ENCODE results near the gene TYW1. TPM values are rescaled to one million over a fixed set of nuclear protein-coding genes. Genes with fewer than 3 reads are reported as not detected.
"Not testable (repeated sequence)": the region's sequence is repeated elsewhere in the genome, so short reads cannot be mapped to it uniquely, and the experiment has no call there.

The TYW1 gene
- total RNA-seq, 1 experiment from 2014 or later = 15.3 TPM

- TF ChIP-seq OVOL2 (CRISPR knock-in tag; IDR thresholded peaks at IDR 0.05; ENCODE audit: borderline replicate concordance) = no peak
These were observed 25.9 kb downstream of the TYW1 start (continued) for GRCh38 chr7:67022511-67022910.

- POLR2A ChIA-PET; ATAC-seq; H3K4me1 Mint-ChIP-seq; CTCF ChIA-PET; H3K4me3 Mint-ChIP-seq; DNase-seq (ENCODE audit: low spot score); H3K27ac Mint-ChIP-seq; H3K27me3 Mint-ChIP-seq (ENCODE audit: low read depth): not testable (repeated sequence)
- H3K36me3 Mint-ChIP-seq = peaks cover 39% of the 10 kb centered on the region
- H3K9me3 Mint-ChIP-seq = peaks cover 10% of the 10 kb centered on the region
These were observed 28.8 kb downstream of the TYW1 start for GRCh38 chr7:67025459-67025858.

GRCh38 chr7:67031685-67032084 lies 35.1 kb downstream of the TYW1 start:
- peaks cover 39% of the 10 kb centered on the region for H3K36me3 Mint-ChIP-seq
- H3K27me3 Mint-ChIP-seq (ENCODE audit: low read depth); CTCF ChIA-PET: not testable (repeated sequence)

GRCh38 chr7:67033251-67033650 lies 36.6 kb downstream of the TYW1 start:
- H3K9me3 Mint-ChIP-seq = peaks cover 19% of the 10 kb centered on the region
- H3K4me3 Mint-ChIP-seq = no peak overlapping the region
- TF ChIP-seq ERG (CRISPR knock-in tag; IDR thresholded peaks at IDR 0.05) (no peak), SP1 (CRISPR knock-in tag; conservative IDR thresholded peaks at IDR 0.05) (no peak), SOX15 (CRISPR knock-in tag; IDR thresholded peaks at IDR 0.05) (no peak), TCF7 (CRISPR knock-in tag; IDR thresholded peaks at IDR 0.05; ENCODE audit: low read depth) (no peak), HMGA2 (CRISPR knock-in tag; IDR thresholded peaks at IDR 0.05) (no peak), IRF1 (CRISPR knock-in tag; IDR thresholded peaks at IDR 0.05) (no peak), OVOL2 (CRISPR knock-in tag; IDR thresholded peaks at IDR 0.05; ENCODE audit: borderline replicate concordance) (no peak), NFATC4 (CRISPR knock-in tag; IDR thresholded peaks at IDR 0.05) (no peak), ETV6 (CRISPR knock-in tag; IDR thresholded peaks at IDR 0.05) (no peak), ATF3 (CRISPR knock-in tag; conservative IDR thresholded peaks at IDR 0.05) (no peak), GABPB1 (CRISPR knock-in tag; IDR thresholded peaks at IDR 0.05) (no peak), E2F1 (CRISPR knock-in tag; IDR thresholded peaks at IDR 0.05) (no peak), ZNF263 (CRISPR knock-in tag; IDR thresholded peaks at IDR 0.05; ENCODE audit: low read depth) (no peak), ZNF423 (CRISPR knock-in tag; IDR thresholded peaks at IDR 0.05) (no peak), NR3C1 (CRISPR knock-in tag; conservative IDR thresholded peaks at IDR 0.05; ENCODE audit: low read depth) (no peak), CBFB (CRISPR knock-in tag; IDR thresholded peaks at IDR 0.05; ENCODE audit: low read depth) (no peak)
- ChIA-PET POLR2A (no interaction called here), CTCF (interaction anchor here (0.6 kb wide), 1 partner anchor 269 kb away, joined by 3 read pairs; no protein-coding TSS in a partner anchor)
- H3K36me3 Mint-ChIP-seq = peaks cover 36% of the 10 kb centered on the region
- H3K4me1 Mint-ChIP-seq = no peaks in the 10 kb centered on the region
- ATAC-seq = no peak
- H3K27me3 Mint-ChIP-seq (ENCODE audit: low read depth) = no peaks in the 10 kb centered on the region; the same call in 1 of the 2 replicates
- H3K27ac Mint-ChIP-seq = no peak overlapping the region
- DNase-seq (ENCODE audit: low spot score) = no peak

More at GRCh38 chr7:67031685-67032084, 35.1 kb downstream of the TYW1 start:
- POLR2A ChIA-PET; H3K4me3 Mint-ChIP-seq; ATAC-seq; H3K27ac Mint-ChIP-seq; DNase-seq (ENCODE audit: low spot score); H3K4me1 Mint-ChIP-seq: not testable (repeated sequence)
- H3K9me3 Mint-ChIP-seq = peaks cover 19% of the 10 kb centered on the region

GRCh38 chr7:67036432-67037395 lies 40.1 kb downstream of the TYW1 start:
- H3K9me3 Mint-ChIP-seq; H3K4me3 Mint-ChIP-seq; DNase-seq (ENCODE audit: low spot score); CTCF ChIA-PET; H3K4me1 Mint-ChIP-seq; H3K27me3 Mint-ChIP-seq (ENCODE audit: low read depth); POLR2A ChIA-PET; ATAC-seq; H3K27ac Mint-ChIP-seq: not testable (repeated sequence)
- peaks cover 18% of the 10 kb centered on the region for H3K36me3 Mint-ChIP-seq

- DNase-seq (ENCODE audit: low spot score); H3K27ac Mint-ChIP-seq; H3K4me3 Mint-ChIP-seq; H3K9me3 Mint-ChIP-seq; POLR2A ChIA-PET; H3K36me3 Mint-ChIP-seq; H3K27me3 Mint-ChIP-seq (ENCODE audit: low read depth); ATAC-seq; H3K4me1 Mint-ChIP-seq: not testable (repeated sequence)
- CTCF ChIA-PET = interaction anchor here (0.6 to 1.4 kb wide), 4 partner anchors 20 to 262 kb away, joined by 3 to 4 read pairs (median 3); no protein-coding TSS in a partner anchor
These were observed 44.2 kb downstream of the TYW1 start for GRCh38 chr7:67040832-67041231.

GRCh38 chr7:67042781-67043558 lies 46.3 kb downstream of the TYW1 start:
- not testable (repeated sequence) for H3K9me3 Mint-ChIP-seq

More at GRCh38 chr7:67042781-67043558, 46.3 kb downstream of the TYW1 start:
- H3K27ac Mint-ChIP-seq; ATAC-seq; POLR2A ChIA-PET; H3K36me3 Mint-ChIP-seq; DNase-seq (ENCODE audit: low spot score); H3K4me3 Mint-ChIP-seq; H3K27me3 Mint-ChIP-seq (ENCODE audit: low read depth); H3K4me1 Mint-ChIP-seq; CTCF ChIA-PET: not testable (repeated sequence)
